Measurements from ENCODE around the gene SBF2. TPM values are rescaled to one million over a fixed set of nuclear protein-coding genes. Genes with fewer than 3 reads are reported as not detected.

The SBF2 gene
- total and polyA plus RNA-seq, 2 of the 13 experiments (the other 11 are each of a cell fraction or from before 2014, with no cell fraction given): 24.0 to 45.8 TPM

DNA sequence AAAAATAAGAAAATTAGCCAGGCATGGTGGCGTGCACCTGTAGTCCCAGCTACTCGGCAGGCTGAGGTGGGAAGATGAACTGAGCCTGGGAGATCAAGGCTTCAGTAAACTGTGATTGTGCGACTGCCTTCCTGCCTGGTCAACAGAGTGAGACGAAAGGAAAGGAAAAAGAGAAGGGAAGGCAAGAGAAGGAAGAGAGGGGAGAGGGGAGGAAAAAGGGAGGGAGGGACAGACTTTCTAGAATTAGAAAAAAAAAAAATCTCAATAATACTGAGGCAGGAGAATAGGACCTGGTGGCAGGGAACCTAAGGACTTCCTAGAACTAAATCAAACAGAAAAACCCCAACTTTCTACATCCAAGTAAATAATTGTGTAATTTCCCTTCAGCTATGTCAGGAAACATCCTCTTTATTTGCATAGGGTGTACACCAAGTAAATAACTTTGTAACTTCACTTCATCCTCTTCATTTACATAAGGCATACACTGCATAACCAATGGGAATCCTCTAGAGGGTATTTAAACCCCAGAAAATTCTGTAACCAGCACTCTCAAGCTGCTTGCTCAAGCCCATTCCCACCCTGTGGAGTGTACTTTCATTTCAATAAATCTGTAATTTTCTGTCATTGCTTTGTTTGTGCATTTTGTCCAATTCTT lies 8.7 kb downstream of the SBF2 start (continued):
- TF ChIP-seq ZNF510 (CRISPR knock-in tag; IDR thresholded peaks at IDR 0.05; ENCODE audit: low read depth): no peak
- no peak for TF ChIP-seq SUZ12 (IDR thresholded peaks at IDR 0.05; ENCODE audit: low read depth, low read length)
- peak; percentile 96 for TF ChIP-seq DRAP1 (CRISPR knock-in tag; IDR thresholded peaks at IDR 0.05)
- TF ChIP-seq ZNF143 (CRISPR knock-in tag; IDR thresholded peaks at IDR 0.05): no peak
- TF ChIP-seq GABPA (IDR thresholded peaks at IDR 0.05; ENCODE audit: low read depth, low read length): no peak
- TF ChIP-seq GABPA (CRISPR knock-in tag; IDR thresholded peaks at IDR 0.05; ENCODE audit: low read depth): no peak; the same call in 1 of the 2 replicates
- TF ChIP-seq SIN3B (IDR thresholded peaks at IDR 0.05; ENCODE audit: low read length): no peak
- TF ChIP-seq ZBTB7B (CRISPR knock-in tag; IDR thresholded peaks at IDR 0.05): no peak
- TF ChIP-seq RFX5 (IDR thresholded peaks at IDR 0.05; ENCODE audit: low read depth, low read length): no peak
- no peak for TF ChIP-seq JUN (CRISPR knock-in tag; IDR thresholded peaks at IDR 0.05)
- TF ChIP-seq AGO2 (optimal IDR thresholded peaks at IDR 0.05; ENCODE audit: low read depth, low read length): no peak
- TF ChIP-seq RFXAP (CRISPR knock-in tag; IDR thresholded peaks at IDR 0.05; ENCODE audit: borderline replicate concordance): no peak
- no peak for TF ChIP-seq ZNF292 (CRISPR knock-in tag; IDR thresholded peaks at IDR 0.05; ENCODE audit: borderline replicate concordance, low read depth)
- TF ChIP-seq ZNF367 (CRISPR knock-in tag; IDR thresholded peaks at IDR 0.05; ENCODE audit: borderline replicate concordance): no peak
- no peak for TF ChIP-seq ZNF260 (CRISPR knock-in tag; IDR thresholded peaks at IDR 0.05; ENCODE audit: borderline replicate concordance, low read depth)
- TF ChIP-seq ZNF136 (CRISPR knock-in tag; IDR thresholded peaks at IDR 0.05; ENCODE audit: low read depth): no peak
- TF ChIP-seq, protein P1, sequence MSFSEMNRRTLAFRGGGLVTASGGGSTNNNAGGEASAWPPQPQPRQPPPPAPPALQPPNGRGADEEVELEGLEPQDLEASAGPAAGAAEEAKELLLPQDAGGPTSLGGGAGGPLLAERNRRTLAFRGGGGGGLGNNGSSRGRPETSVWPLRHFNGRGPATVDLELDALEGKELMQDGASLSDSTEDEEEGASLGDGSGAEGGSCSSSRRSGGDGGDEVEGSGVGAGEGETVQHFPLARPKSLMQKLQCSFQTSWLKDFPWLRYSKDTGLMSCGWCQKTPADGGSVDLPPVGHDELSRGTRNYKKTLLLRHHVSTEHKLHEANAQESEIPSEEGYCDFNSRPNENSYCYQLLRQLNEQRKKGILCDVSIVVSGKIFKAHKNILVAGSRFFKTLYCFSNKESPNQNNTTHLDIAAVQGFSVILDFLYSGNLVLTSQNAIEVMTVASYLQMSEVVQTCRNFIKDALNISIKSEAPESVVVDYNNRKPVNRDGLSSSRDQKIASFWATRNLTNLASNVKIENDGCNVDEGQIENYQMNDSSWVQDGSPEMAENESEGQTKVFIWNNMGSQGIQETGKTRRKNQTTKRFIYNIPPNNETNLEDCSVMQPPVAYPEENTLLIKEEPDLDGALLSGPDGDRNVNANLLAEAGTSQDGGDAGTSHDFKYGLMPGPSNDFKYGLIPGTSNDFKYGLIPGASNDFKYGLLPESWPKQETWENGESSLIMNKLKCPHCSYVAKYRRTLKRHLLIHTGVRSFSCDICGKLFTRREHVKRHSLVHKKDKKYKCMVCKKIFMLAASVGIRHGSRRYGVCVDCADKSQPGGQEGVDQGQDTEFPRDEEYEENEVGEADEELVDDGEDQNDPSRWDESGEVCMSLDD (CRISPR knock-in tag; IDR thresholded peaks at IDR 0.05; ENCODE audit: borderline replicate concordance): peak; percentile 74; the same call in 1 of the 2 replicates
- TF ChIP-seq YEATS2 (CRISPR knock-in tag; IDR thresholded peaks at IDR 0.05; ENCODE audit: borderline replicate concordance): no peak
- TF ChIP-seq CCDC6 (CRISPR knock-in tag; IDR thresholded peaks at IDR 0.05): no peak
- TF ChIP-seq HDAC1 (CRISPR knock-in tag; IDR thresholded peaks at IDR 0.05): no peak
- TF ChIP-seq HES4 (CRISPR knock-in tag; IDR thresholded peaks at IDR 0.05; ENCODE audit: borderline replicate concordance): no peak
- TF ChIP-seq ZNF207 (IDR thresholded peaks at IDR 0.05; ENCODE audit: borderline replicate concordance): no peak
- TF ChIP-seq IKZF4 (CRISPR knock-in tag; IDR thresholded peaks at IDR 0.05; ENCODE audit: borderline replicate concordance, low read depth, not compliant biosample characterization): no peak
- TF ChIP-seq, protein P2, sequence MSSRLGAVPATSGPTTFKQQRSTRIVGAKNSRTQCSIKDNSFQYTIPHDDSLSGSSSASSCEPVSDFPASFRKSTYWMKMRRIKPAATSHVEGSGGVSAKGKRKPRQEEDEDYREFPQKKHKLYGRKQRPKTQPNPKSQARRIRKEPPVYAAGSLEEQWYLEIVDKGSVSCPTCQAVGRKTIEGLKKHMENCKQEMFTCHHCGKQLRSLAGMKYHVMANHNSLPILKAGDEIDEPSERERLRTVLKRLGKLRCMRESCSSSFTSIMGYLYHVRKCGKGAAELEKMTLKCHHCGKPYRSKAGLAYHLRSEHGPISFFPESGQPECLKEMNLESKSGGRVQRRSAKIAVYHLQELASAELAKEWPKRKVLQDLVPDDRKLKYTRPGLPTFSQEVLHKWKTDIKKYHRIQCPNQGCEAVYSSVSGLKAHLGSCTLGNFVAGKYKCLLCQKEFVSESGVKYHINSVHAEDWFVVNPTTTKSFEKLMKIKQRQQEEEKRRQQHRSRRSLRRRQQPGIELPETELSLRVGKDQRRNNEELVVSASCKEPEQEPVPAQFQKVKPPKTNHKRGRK (CRISPR knock-in tag; IDR thresholded peaks at IDR 0.05): peak; percentile 98
- 0 out of 2 replicates have a peak, but pooled peaks have one; percentile 52 for TF ChIP-seq ZNF317 (CRISPR knock-in tag; IDR thresholded peaks at IDR 0.05)
- no peak for TF ChIP-seq HOXA9 (CRISPR knock-in tag; IDR thresholded peaks at IDR 0.05; ENCODE audit: borderline replicate concordance)
